HG03039 (cell line): ENCODE results near the gene IRAK1.

Source experiments
- ATAC-seq: cut with Tn5 transposase; IDR thresholded peaks from one replicate; pipeline ENCODE4 v1.9.1; 2021; ENCODE audit warnings: mild to moderate bottlenecking, moderate library complexity; ENCODE audit not compliant: unreplicated experiment

The IRAK1 gene

GRCh38 chrX:153972368-153973126, 47.2 kb downstream of the IRAK1 start, which contains the start of gene TMEM187:
TSS of gene TMEM187 (plus strand) at chrX:153972754. CDS start at chrX:153982063, 9,309 bp downstream.
- peak; percentile 47 for ATAC-seq

GRCh38 chrX:153971450-153972367, 48.0 kb downstream of the IRAK1 start, which contains the start of gene HCFC1:
TSS of gene HCFC1 (minus strand) at chrX:153971818. CDS start at chrX:153970840, 978 bp downstream.
- ATAC-seq, result peak; percentile 41

- ATAC-seq, result peak; percentile 31
These were observed 48.6 kb downstream of the IRAK1 start for GRCh38 chrX:153971124-153971449.

- ATAC-seq, result peak; percentile 1
These were observed 49.2 kb downstream of the IRAK1 start for GRCh38 chrX:153970357-153971123.

- ATAC-seq, result no peak
These were observed 49.8 kb downstream of the IRAK1 start for GRCh38 chrX:153969904-153970356.

- no peak for ATAC-seq
These were observed 50.4 kb downstream of the IRAK1 start for GRCh38 chrX:153969125-153969903.

- no peak for ATAC-seq
These were observed 51.0 kb downstream of the IRAK1 start for GRCh38 chrX:153968754-153969124.

GRCh38 chrX:153968255-153968654, 51.4 kb downstream of the IRAK1 start:
- no peak for ATAC-seq

- no peak for ATAC-seq
These were observed 52.0 kb downstream of the IRAK1 start for GRCh38 chrX:153967536-153968224.

GRCh38 chrX:153966841-153967535, 52.7 kb downstream of the IRAK1 start:
- ATAC-seq, result no peak

GRCh38 chrX:153966283-153966688, 53.4 kb downstream of the IRAK1 start:
- ATAC-seq, result no peak

GRCh38 chrX:153965406-153965805, 54.3 kb downstream of the IRAK1 start:
- no peak for ATAC-seq

GRCh38 chrX:153964105-153964504, 55.6 kb downstream of the IRAK1 start:
- ATAC-seq, result no peak

- no peak for ATAC-seq
These were observed 56.2 kb downstream of the IRAK1 start for GRCh38 chrX:153963546-153963945.

GRCh38 chrX:153961292-153961691, 58.4 kb downstream of the IRAK1 start:
- ATAC-seq, result no peak

- no peak for ATAC-seq
These were observed 58.9 kb downstream of the IRAK1 start for GRCh38 chrX:153960786-153961185.
